Prostate gland (tissue), 2 donors: ENCODE results near the gene DYNC1LI2. TPM values are rescaled to one million over a fixed set of nuclear protein-coding genes. Genes with fewer than 3 reads are reported as not detected.

Experiments used
- DNase-seq: peaks from one replicate; pipeline ENCODE4 v3.0.0-alpha.2; 2019; ENCODE audit warnings: low spot score
- H3K27ac ChIP-seq, 2 donors: fragments of 200-600 bp; sonication (generic); 2 replicates each; pipeline ENCODE4 v1.5.1; 2017 to 2019
- H3K27me3 ChIP-seq: fragments of 200-600 bp; sonication (generic); replicated peaks from 2 replicates; pipeline ENCODE4 v1.5.1; 2019; ENCODE audit not compliant: insufficient read depth
- H3K36me3 ChIP-seq, 2 donors: fragments of 200-600 bp; sonication (generic); 1 replicate in 1 of 2; 2 replicates in 1 of 2; pipeline versions ENCODE4 v1.5.1 to v1.8.1; 2017 to 2019
- H3K4me1 ChIP-seq: fragments of 200-600 bp; sonication (generic); replicated peaks from 2 replicates; pipeline ENCODE4 v1.5.1; 2019
- H3K4me3 ChIP-seq, 2 donors: fragments of 200-600 bp; sonication (generic); 2 replicates each; pipeline ENCODE4 v1.5.1; 2017 to 2019
- H3K9me3 ChIP-seq: fragments of 200-600 bp; sonication (generic); 2 replicates; pipeline ENCODE4 v1.5.1; 2017
- CTCF ChIP-seq, 4 experiments: fragments of 200-600 bp in 2 of 4; fragments of 450-650 bp in 2 of 4; sonication (generic) in 2 of 4; IDR thresholded peaks; 1 replicate in 3 of 4; 2 replicates in 1 of 4; pipeline ENCODE4 v1.5.1; 2016 to 2019; ENCODE audit warnings: antibody characterized with exemption in 4 of 4, mild to moderate bottlenecking in 2 of 4, moderate library complexity in 2 of 4
- POLR2A ChIP-seq: fragments of 450-650 bp; IDR thresholded peaks from one replicate; pipeline ENCODE4 v1.6.1; 2016; ENCODE audit warnings: antibody characterized with exemption, mild to moderate bottlenecking
- POLR2AphosphoS5 ChIP-seq: sonication (generic); formaldehyde crosslinking; IDR thresholded peaks from one replicate; pipeline ENCODE4 v1.6.1; 2017; ENCODE audit warnings: antibody characterized with exemption
- WGBS: methylation state at CpG from one replicate; pipeline ENCODE4 v1.1.5; 2018; 5-methylcytosine and 5-hydroxymethylcytosine counted together
- intact Hi-C: fragments of 100-400 bp; cut with DNase I; formaldehyde crosslinking; loops from one replicate; pipeline ENCODE4 v1.14.2; 2022
- total RNA-seq, 2 donors: library from RNA; depleted of rRNA; stranded (reverse); fragments of >200 nt; gene quantifications; one replicate each; pipeline ENCODE4 v1.1.0, GENCODE V29; 2016

DYNC1LI2 gene
- total RNA-seq, 2 donors from 2014 or later: 98.1 to 149 TPM

- no peak overlapping the region for H3K4me3 ChIP-seq
- no peaks in the 10 kb centered on the region for H3K27me3 ChIP-seq
- H3K27ac ChIP-seq: no peak overlapping the region
- TF ChIP-seq POLR2A: no peak
- TF ChIP-seq CTCF (IDR thresholded peaks at IDR 0.05): no peak
- TF ChIP-seq POLR2AphosphoS5: no peak
- H3K9me3 ChIP-seq: no peaks in the 10 kb centered on the region
- WGBS: 87% methylated on average over 4 of the region's 4 CpGs
- intact Hi-C loops: no loop called here
- no peaks in the 10 kb centered on the region for H3K4me1 ChIP-seq
- H3K36me3 ChIP-seq: no peaks in the 10 kb centered on the region
- DNase-seq: no peak
Measured at GRCh38 chr16:66681676-66682075, 69.7 kb downstream of the DYNC1LI2 start.

GRCh38 chr16:66678337-66678736 lies 73.1 kb downstream of the DYNC1LI2 start:
- Histone ChIP-seq H3K36me3 (no peaks in the 10 kb centered on the region), H3K9me3 (no peaks in the 10 kb centered on the region), H3K27me3 (no peaks in the 10 kb centered on the region), H3K4me1 (peaks cover 7% of the 10 kb centered on the region), H3K27ac (no peak overlapping the region), H3K4me3 (no peak overlapping the region)
- intact Hi-C loops: no loop called here
- no peak for TF ChIP-seq POLR2A
- no peak for TF ChIP-seq CTCF (IDR thresholded peaks at IDR 0.05)
- no peak for TF ChIP-seq POLR2AphosphoS5
- DNase-seq: no peak
- WGBS: 59% methylated on average over 2 of the region's 2 CpGs

- 91% methylated on average over 6 of the region's 6 CpGs for WGBS
- DNase-seq: no peak
- intact Hi-C loops: no loop called here
- Histone ChIP-seq H3K4me3 (no peak overlapping the region), H3K9me3 (no peaks in the 10 kb centered on the region), H3K4me1 (peaks cover 7% of the 10 kb centered on the region), H3K36me3 (no peaks in the 10 kb centered on the region), H3K27me3 (no peaks in the 10 kb centered on the region), H3K27ac (no peak overlapping the region)
- no peak for TF ChIP-seq POLR2A
- TF ChIP-seq POLR2AphosphoS5: no peak
- TF ChIP-seq CTCF (IDR thresholded peaks at IDR 0.05): no peak
Measured at GRCh38 chr16:66677836-66678235, 73.6 kb downstream of the DYNC1LI2 start.

GRCh38 chr16:66677179-66677578 lies 74.2 kb downstream of the DYNC1LI2 start:
- peaks cover 7% of the 10 kb centered on the region for H3K4me1 ChIP-seq
- no peak overlapping the region for H3K4me3 ChIP-seq
- no peaks in the 10 kb centered on the region for H3K9me3 ChIP-seq
- H3K36me3 ChIP-seq: no peaks in the 10 kb centered on the region
- 75% methylated on average over 7 of the region's 7 CpGs for WGBS
- H3K27me3 ChIP-seq: no peaks in the 10 kb centered on the region
- intact Hi-C loops: no loop called here
- no peak overlapping the region for H3K27ac ChIP-seq
- TF ChIP-seq POLR2AphosphoS5 (no peak), CTCF (IDR thresholded peaks at IDR 0.05) (no peak), POLR2A (no peak)
- DNase-seq: no peak

GRCh38 chr16:66676599-66676998 lies 74.8 kb downstream of the DYNC1LI2 start:
- Histone ChIP-seq H3K9me3 (no peaks in the 10 kb centered on the region), H3K36me3 (no peaks in the 10 kb centered on the region), H3K27me3 (no peaks in the 10 kb centered on the region), H3K4me1 (peaks cover 7% of the 10 kb centered on the region), H3K4me3 (no peak overlapping the region), H3K27ac (no peak overlapping the region)
- DNase-seq: no peak
- TF ChIP-seq POLR2A: no peak
- TF ChIP-seq POLR2AphosphoS5: no peak
- TF ChIP-seq CTCF (IDR thresholded peaks at IDR 0.05): no peak
- 56% methylated on average over 3 of the region's 3 CpGs for WGBS
- intact Hi-C loops: no loop called here
